Suprapubic skin (tissue), 4 donors: ENCODE measurements around the gene SPTBN1.

Source experiments
- CTCF ChIP-seq, 2 donors: fragments of 200-600 bp in 1 of 2; fragments of 450-650 bp in 1 of 2; sonication (generic) in 1 of 2; IDR thresholded peaks; one replicate each; pipeline ENCODE4 v1.5.1; 2016 to 2019; ENCODE audit warnings: antibody characterized with exemption in 2 of 2, mild to moderate bottlenecking in 1 of 2, moderate library complexity in 1 of 2
- EP300 ChIP-seq: sonication (generic); formaldehyde crosslinking; IDR thresholded peaks from one replicate; pipeline ENCODE4 v1.6.1; 2017; ENCODE audit warnings: antibody characterized with exemption
- POLR2A ChIP-seq, 2 donors: fragments of 450-650 bp; IDR thresholded peaks; one replicate each; pipeline ENCODE4 v1.6.1; 2017; ENCODE audit warnings: antibody characterized with exemption in 2 of 2, mild to moderate bottlenecking in 2 of 2, moderate library complexity in 2 of 2
- POLR2AphosphoS5 ChIP-seq, 3 donors: sonication (generic); formaldehyde crosslinking; IDR thresholded peaks; one replicate each; pipeline ENCODE4 v1.6.1; 2017; ENCODE audit warnings: antibody characterized with exemption in 3 of 3

GRCh38 chr2:54716375-54716774, 260.2 kb downstream of the SPTBN1 start:
- TF ChIP-seq EP300 (no peak), CTCF (IDR thresholded peaks at IDR 0.05) (no peak), POLR2AphosphoS5 (IDR thresholded peaks at IDR 0.05) (no peak), POLR2A (IDR thresholded peaks at IDR 0.05) (no peak)
